K562 (cell line): ENCODE results near the gene ENTR1. TPM values are rescaled to one million over a fixed set of nuclear protein-coding genes. Genes with fewer than 3 reads are reported as not detected.

Source experiments
- CCNT2 ChIP-seq: IDR thresholded peaks from 2 replicates; pipeline ENCODE4 v1.6.1; 2011; ENCODE audit warnings: borderline replicate concordance, low read depth, mild to moderate bottlenecking, moderate library complexity, mixed read lengths, low read length; ENCODE audit not compliant: insufficient read length; ENCODE audit errors: extremely low read depth
- CSDE1 ChIP-seq, 2 experiments: fragments of 450-650 bp; IDR thresholded peaks; 2 replicates each; pipeline ENCODE4 v1.6.1; 2016; ENCODE audit warnings: mild to moderate bottlenecking in 1 of 2
- EGR1 ChIP-seq: fragments of 450-650 bp; conservative IDR thresholded peaks from 2 replicates; pipeline ENCODE4 v1.6.1; 2017; ENCODE audit warnings: mild to moderate bottlenecking
- EZH2 ChIP-seq: IDR thresholded peaks from 2 replicates; pipeline ENCODE4 v1.6.1; 2012; ENCODE audit warnings: low read depth, mild to moderate bottlenecking, inconsistent platforms, low read length, borderline replicate concordance
- FOXA3 ChIP-seq, 2 experiments: fragments of 450-650 bp in 1 of 2; sonication (generic) in 1 of 2; formaldehyde crosslinking; IDR thresholded peaks in 1 of 2; conservative IDR thresholded peaks in 1 of 2; 2 replicates each; pipeline versions ENCODE4 v1.4.0 to v1.8.0; 2020 to 2022; ENCODE audit warnings: mild to moderate bottlenecking in 2 of 2, missing genetic modification reagents in 1 of 2
- IRF2 ChIP-seq: sonication (generic); formaldehyde crosslinking; IDR thresholded peaks from 2 replicates; pipeline ENCODE4 v1.8.1; 2022; ENCODE audit warnings: mild to moderate bottlenecking, missing genetic modification reagents
- PHF20 ChIP-seq: fragments of 450-650 bp; IDR thresholded peaks from 2 replicates; pipeline ENCODE4 v1.6.1; 2018; ENCODE audit not compliant: partially characterized antibody
- PHF8 ChIP-seq: fragments of 200-600 bp; sonication (generic); IDR thresholded peaks from 2 replicates; pipeline ENCODE4 v1.6.1; 2012; ENCODE audit warnings: mixed run types, mild to moderate bottlenecking, inconsistent platforms, low read length, moderate library complexity, borderline replicate concordance
- POLR2B ChIP-seq: fragments of 450-650 bp; IDR thresholded peaks from 2 replicates; pipeline ENCODE4 v1.6.1; 2018; ENCODE audit warnings: low read depth; ENCODE audit not compliant: partially characterized antibody
- PPARD ChIP-seq: fragments of 250-450 bp; sonication (Bioruptor Pico); IDR thresholded peaks from 2 replicates; pipeline ENCODE4 v1.8.0; 2022; ENCODE audit warnings: inconsistent platforms, mild to moderate bottlenecking, moderate library complexity
- RBBP5 ChIP-seq: fragments of 200-600 bp; sonication (generic); IDR thresholded peaks from 2 replicates; pipeline ENCODE4 v1.6.1; 2012; ENCODE audit warnings: borderline replicate concordance, mild to moderate bottlenecking, low read length, control low read depth, inconsistent platforms; ENCODE audit not compliant: insufficient read depth, poor library complexity, severe bottlenecking
- ZBTB7A ChIP-seq: IDR thresholded peaks from 2 replicates; pipeline ENCODE4 v1.6.1; 2011; ENCODE audit warnings: low read depth, mild to moderate bottlenecking, low read length, moderate library complexity, borderline replicate concordance; ENCODE audit not compliant: control insufficient read depth
- polyA plus RNA-seq, 8 experiments: library from polyadenylated mRNA; depleted of rRNA in 4 of 8; stranded (reverse) in 5 of 8; unstranded in 3 of 8; fragments of >200 nt; fragmentation: Nextera tagmentation in 2 of 8; fragmentation: Illumina TruSeq in 1 of 8; extraction: Ambion mirVana in 2 of 8; extraction: Trizol in 1 of 8; gene quantifications; 2 replicates each; pipeline versions ENCODE4 v1.2.1 to v1.2.3, GENCODE V29; 2011 to 2014; ENCODE audit warnings: inconsistent platforms in 1 of 8, missing spikeins in 1 of 8
- total RNA-seq, 7 experiments: library from RNA; depleted of rRNA in 6 of 7; stranded (reverse); fragments of >200 nt in 6 of 7; fragmentation: Illumina TruSeq in 2 of 7; extraction: Trizol in 2 of 7; gene quantifications; 2 replicates each; pipeline versions ENCODE4 v1.2.1 to v1.2.3, GENCODE V29; 2011 to 2021; ENCODE audit warnings: low replicate concordance in 1 of 7
- TF ChIP-seq, protein P1 (sequence below), 2 experiments: IDR thresholded peaks; 2 replicates each; pipeline ENCODE4 v1.6.1; 2011; ENCODE audit warnings: borderline replicate concordance in 1 of 2, control low read depth in 1 of 2, low read depth in 1 of 2, low read length in 1 of 2, mild to moderate bottlenecking in 1 of 2, mixed read lengths in 1 of 2, moderate library complexity in 1 of 2; ENCODE audit not compliant: insufficient read depth in 1 of 2, insufficient read length in 1 of 2, poor library complexity in 1 of 2, severe bottlenecking in 1 of 2; ENCODE audit errors: extremely low read depth in 1 of 2
- TF ChIP-seq, protein P2 (sequence below): fragments of 450-650 bp; formaldehyde crosslinking; IDR thresholded peaks from 2 replicates; pipeline ENCODE4 v1.4.0; 2022; ENCODE audit warnings: missing genetic modification characterization
- TF ChIP-seq, protein P3 (sequence below), 2 experiments: fragments of 200-800 bp in 1 of 2; sonication (Bioruptor generic) in 1 of 2; sonication (generic) in 1 of 2; formaldehyde crosslinking in 1 of 2; IDR thresholded peaks in 1 of 2; conservative IDR thresholded peaks in 1 of 2; 2 replicates each; pipeline versions ENCODE4 v1.5.0 to v1.6.1; 2016 to 2020; ENCODE audit warnings: missing compliant biosample characterization in 1 of 2, missing genetic modification characterization in 1 of 2, missing genetic modification reagents in 1 of 2
- TF ChIP-seq, protein P4 (sequence below): fragments of 450-650 bp; formaldehyde crosslinking; IDR thresholded peaks from 2 replicates; pipeline ENCODE4 v1.4.0; 2020; ENCODE audit warnings: mild to moderate bottlenecking, moderate library complexity

Gene ENTR1
- total and polyA plus RNA-seq, 9 of the 15 experiments (the other 6 are each of a cell fraction or from before 2014, with no cell fraction given) = 6.7 to 106 (median 72.6) TPM

DNA sequence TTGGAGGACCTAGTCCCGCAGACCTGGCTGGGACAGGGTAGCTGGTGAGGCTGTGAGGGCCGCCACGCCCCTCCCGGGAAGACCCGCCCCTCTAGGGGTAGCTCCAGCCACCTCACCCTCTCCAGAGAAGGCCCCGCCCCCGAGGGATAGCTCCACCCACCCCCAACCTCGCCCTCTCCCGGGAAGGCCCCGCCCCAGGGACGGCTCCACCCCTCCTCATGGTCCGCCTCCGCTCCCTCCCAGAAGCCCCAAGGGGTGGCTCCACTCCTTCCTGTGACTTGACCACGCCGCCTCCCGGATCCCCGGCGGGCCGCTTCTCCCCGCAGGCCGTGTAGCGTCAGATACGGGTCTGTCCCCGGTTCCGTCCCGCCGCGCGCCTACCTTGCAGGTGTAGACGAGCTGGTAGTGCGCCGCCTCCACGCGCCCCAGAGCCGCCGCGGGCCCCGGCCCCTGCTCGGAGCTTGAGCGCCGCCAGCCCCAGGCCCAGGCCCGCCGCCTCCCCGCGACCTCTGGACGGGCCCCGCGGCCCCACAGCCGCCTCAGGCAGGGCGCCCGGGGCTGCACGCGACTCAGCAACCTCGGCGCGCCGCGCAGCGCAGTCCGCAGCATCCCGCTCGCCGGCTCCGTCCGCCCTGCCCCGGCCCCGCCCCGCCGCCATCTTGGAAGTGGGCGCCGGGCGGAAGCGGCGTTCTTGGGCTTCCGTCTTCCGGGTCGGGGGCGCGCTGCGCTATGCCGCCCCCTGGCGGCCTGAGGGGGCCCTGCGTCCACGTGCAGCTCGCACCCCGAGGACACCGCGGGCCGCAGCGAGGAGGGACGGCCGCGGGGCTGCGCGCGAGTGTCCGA, 47.1 kb downstream of the ENTR1 start, which contains the start of gene DNLZ (continued):
- TF ChIP-seq IRF2 (CRISPR knock-in tag) (no peak), PHF20 (peak; percentile 59), POLR2B (peak; percentile 82), ZBTB7A (peak; percentile 90), CSDE1 (IDR thresholded peaks at IDR 0.05) (no peak; a peak in 1 of 4 replicates), EZH2 (no peak), PHF8 (peak; percentile 88; the same call in 1 of the 2 replicates), CCNT2 (peak; percentile 97), FOXA3 (CRISPR knock-in tag; conservative IDR thresholded peaks at IDR 0.05 in 1 of 2, IDR thresholded peaks at IDR 0.05 in 1 of 2) (peak in 1 of 2 experiments; percentile 19; a peak in 2 of 4 replicates), EGR1 (peak; percentile 66), RBBP5 (peak; percentile 72), PPARD (CRISPR knock-in tag) (no peak)
- TF ChIP-seq, protein P1, sequence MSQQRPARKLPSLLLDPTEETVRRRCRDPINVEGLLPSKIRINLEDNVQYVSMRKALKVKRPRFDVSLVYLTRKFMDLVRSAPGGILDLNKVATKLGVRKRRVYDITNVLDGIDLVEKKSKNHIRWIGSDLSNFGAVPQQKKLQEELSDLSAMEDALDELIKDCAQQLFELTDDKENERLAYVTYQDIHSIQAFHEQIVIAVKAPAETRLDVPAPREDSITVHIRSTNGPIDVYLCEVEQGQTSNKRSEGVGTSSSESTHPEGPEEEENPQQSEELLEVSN (IDR thresholded peaks at IDR 0.05; ENCODE audit: borderline replicate concordance in 1 of 2, extremely low read depth in 1 of 2, insufficient read depth in 1 of 2, insufficient read length in 1 of 2, low read depth in 1 of 2, low read length in 1 of 2, poor library complexity in 1 of 2, severe bottlenecking in 1 of 2) = peak; percentile 99 to 100
- TF ChIP-seq, protein P2, sequence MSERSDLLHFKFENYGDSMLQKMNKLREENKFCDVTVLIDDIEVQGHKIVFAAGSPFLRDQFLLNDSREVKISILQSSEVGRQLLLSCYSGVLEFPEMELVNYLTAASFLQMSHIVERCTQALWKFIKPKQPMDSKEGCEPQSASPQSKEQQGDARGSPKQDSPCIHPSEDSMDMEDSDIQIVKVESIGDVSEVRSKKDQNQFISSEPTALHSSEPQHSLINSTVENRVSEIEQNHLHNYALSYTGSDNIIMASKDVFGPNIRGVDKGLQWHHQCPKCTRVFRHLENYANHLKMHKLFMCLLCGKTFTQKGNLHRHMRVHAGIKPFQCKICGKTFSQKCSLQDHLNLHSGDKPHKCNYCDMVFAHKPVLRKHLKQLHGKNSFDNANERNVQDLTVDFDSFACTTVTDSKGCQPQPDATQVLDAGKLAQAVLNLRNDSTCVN (CRISPR knock-in tag) = no peak
- TF ChIP-seq, protein P3, sequence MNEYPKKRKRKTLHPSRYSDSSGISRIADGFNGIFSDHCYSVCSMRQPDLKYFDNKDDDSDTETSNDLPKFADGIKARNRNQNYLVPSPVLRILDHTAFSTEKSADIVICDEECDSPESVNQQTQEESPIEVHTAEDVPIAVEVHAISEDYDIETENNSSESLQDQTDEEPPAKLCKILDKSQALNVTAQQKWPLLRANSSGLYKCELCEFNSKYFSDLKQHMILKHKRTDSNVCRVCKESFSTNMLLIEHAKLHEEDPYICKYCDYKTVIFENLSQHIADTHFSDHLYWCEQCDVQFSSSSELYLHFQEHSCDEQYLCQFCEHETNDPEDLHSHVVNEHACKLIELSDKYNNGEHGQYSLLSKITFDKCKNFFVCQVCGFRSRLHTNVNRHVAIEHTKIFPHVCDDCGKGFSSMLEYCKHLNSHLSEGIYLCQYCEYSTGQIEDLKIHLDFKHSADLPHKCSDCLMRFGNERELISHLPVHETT (CRISPR knock-in tag; conservative IDR thresholded peaks at IDR 0.05 in 1 of 2, IDR thresholded peaks at IDR 0.05 in 1 of 2) = peak in 1 of 2 experiments; percentile 93; a peak in 2 of 4 replicates
- TF ChIP-seq, protein P4, sequence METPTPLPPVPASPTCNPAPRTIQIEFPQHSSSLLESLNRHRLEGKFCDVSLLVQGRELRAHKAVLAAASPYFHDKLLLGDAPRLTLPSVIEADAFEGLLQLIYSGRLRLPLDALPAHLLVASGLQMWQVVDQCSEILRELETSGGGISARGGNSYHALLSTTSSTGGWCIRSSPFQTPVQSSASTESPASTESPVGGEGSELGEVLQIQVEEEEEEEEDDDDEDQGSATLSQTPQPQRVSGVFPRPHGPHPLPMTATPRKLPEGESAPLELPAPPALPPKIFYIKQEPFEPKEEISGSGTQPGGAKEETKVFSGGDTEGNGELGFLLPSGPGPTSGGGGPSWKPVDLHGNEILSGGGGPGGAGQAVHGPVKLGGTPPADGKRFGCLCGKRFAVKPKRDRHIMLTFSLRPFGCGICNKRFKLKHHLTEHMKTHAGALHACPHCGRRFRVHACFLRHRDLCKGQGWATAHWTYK (CRISPR knock-in tag) = peak; percentile 65; the same call in 1 of the 2 replicates
